ENCODE data around the gene DUSP12.
"Not testable (repeated sequence)": the region's sequence is repeated elsewhere in the genome, so short reads cannot be mapped to it uniquely, and the experiment has no call there.

DNA sequence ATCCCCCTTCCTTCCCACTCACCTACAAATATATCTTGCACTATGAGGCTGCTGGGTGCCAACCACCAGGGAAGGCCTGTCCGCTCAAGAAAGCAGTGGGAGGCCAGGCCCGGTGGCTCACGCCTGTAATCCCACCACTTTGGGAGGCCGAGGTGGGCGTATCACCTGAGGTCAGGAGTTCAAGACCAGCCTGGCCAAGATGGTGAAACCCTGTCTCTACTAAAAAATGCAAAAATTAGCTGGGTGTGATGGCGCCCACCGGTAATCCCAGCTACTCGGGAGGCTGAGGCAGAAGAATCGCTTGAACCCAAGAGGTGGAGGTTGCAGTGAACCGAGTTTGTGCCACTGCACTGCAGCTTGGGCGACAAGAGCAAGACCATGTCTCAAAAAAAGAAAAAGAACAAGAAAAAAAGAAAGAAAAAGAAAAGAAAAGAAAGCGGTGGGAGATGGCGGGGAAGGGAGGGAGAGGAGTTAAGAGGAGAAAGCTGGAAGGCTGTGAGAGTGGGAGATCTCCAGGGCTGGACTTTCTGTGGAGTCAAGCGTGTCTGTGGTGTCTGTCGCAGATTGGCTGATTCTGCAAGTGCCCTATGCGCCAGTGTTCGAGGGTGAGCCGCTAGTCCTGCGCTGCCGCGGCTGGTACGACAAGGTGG lies 24.2 kb upstream of the DUSP12 start:
- not testable (repeated sequence) for TF ChIP-seq YY1 (IDR thresholded peaks at IDR 0.05; ENCODE audit: insufficient read depth, insufficient read length); ZNF274 (IDR thresholded peaks at IDR 0.05; ENCODE audit: low read depth, low read length); SUZ12 (IDR thresholded peaks at IDR 0.05; ENCODE audit: extremely low read depth, insufficient read depth, insufficient read length)

All from NT2/D1 (cell line).